Hematopoietic multipotent progenitor cell treated with erythropoietin and hydrocortisone succinate and interleukin-3 and kit ligand, for 4 days (in vitro differentiated cells): Measurements from ENCODE around the gene MYO5C.
A peak's percentile ranks its signal among the peaks of the same experiment; 100 is the strongest.

Source experiments
- DNase-seq: peaks from one replicate; pipeline ENCODE4 v3.0.0-alpha.2; 2015

The MYO5C gene

DNA sequence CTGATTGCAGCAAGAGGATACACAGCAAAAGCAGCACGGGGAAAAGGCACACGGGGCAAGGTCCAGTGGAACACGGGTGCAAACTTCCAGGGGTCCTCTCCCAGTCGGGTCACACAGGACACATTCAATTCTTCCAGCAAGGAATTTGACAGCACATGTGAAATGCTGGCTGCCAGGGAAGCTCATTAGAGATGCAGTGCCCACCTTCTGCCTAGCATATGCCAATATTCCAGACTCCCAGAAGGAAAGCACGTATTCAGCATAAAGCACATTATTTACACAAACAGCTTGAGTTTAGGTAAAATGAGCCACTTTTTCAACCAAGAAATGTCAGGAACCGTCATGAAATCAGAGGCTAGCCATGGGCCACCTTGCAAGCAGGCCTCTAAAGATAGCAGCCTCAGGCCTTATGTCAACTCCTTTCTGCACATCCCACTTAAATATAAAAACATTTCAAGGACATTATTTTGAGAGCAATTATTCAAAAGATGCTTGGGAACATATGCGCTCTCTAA, 19.3 kb downstream of the MYO5C start:
- DNase-seq: no peak

DNA sequence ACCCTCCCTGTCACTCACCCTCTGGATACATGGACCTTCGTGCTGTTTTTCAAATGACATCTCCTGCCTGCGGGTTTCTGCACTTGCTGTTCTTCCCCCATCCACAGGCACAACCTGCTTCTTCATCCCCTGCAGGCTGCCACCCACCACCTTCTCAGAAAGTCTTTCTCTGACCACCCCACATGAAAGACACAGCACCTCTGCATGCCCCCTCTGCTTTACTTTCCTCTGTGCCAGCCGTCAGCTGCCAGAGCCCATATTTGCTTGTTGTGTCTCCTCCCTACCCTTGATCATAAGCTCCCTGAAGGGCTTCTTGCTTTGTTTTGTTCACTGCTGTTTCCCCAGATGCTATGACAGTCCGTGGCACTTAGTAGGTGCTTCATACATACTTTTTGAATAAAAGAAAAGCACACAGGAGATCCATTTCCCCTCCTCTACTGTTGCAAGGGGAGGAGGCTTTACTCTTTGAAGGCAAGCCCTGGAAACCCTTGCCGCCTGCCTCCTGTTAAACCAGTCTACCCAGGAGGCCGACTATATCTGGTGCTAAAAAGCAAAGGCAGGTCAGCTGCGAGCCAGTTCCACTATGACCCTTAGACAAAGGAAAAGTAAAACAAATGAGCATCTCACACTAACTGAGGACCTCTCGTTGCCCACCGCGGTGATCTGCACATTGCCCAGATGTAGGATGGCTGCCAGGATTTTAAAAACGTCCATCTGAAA, 31.9 kb downstream of the MYO5C start:
- no peak for DNase-seq

DNA sequence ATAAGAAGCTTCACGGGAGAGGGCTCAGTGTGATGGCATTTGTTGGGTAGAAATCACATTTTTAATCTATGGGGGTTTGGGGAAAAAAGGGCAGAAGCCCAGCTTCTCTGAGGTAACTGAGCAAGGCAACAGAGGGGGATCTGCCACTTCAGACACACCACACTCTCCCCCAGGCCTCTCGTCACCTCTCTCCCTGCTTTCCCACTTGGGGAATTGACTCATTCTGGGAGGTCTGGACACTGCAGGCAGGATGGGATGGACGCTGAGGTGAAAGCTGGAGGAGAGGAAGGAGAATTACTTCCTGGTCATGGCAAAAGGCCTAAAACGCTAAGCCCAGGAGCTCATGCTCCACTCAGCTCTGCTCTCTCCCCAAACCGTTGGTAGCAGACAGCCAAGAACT, 33.2 kb downstream of the MYO5C start:
- no peak for DNase-seq

DNA sequence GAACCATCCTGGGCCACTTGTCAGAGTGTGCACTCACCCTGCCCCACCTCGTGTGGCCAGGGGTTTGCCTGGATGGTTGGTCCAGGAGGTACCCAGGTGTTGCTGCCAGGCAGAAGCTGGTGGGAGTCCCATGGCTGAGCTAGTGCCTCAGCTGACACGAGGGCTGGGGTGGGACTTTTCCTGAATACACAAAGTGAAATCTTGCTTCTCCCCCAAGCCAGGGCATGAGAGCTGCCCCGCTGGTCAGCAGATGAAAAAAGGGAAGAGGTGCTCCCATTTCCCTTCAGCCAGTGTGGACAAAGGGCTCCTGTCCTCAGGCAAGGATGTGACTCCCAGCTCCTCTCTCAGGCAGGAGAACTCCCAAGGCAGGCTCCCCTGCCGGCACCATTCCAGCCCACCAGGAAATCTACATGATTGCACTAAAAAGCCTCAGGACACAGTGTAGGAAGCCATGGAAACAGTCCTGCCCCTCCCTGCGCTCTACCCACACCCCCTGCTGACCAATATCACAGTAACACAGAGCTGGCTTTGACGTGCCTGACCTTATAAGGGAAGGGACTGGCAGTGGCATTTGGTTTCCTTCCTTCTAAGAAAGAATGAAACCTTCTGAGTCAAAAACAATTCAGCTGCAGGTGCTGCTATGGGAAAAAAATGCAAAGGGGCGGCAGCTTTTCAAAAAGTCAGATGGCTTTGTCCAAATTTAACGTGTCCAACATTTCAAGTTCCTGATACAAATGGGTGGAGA, 33.9 kb downstream of the MYO5C start:
- DNase-seq: peak; percentile 86

DNA sequence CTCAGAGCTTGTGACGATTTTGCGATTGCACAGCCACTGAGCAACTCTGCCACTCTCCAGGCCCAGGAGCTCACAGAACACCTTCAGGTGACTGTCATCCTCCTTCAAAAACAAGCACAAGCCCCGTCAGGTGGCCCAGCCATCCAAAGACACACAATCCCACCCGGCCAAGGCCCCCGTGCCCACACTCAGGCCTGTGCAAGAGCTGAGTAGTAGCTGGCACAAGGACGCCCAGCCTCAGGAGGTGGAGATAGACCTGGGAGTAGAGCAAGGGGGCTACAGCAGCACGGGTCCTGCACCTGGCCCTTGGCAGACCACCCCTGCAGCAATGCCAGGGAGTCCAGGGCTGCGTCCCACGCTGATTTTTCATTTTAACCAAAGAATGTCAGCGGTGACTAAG, 34.6 kb downstream of the MYO5C start:
- no peak for DNase-seq

DNA sequence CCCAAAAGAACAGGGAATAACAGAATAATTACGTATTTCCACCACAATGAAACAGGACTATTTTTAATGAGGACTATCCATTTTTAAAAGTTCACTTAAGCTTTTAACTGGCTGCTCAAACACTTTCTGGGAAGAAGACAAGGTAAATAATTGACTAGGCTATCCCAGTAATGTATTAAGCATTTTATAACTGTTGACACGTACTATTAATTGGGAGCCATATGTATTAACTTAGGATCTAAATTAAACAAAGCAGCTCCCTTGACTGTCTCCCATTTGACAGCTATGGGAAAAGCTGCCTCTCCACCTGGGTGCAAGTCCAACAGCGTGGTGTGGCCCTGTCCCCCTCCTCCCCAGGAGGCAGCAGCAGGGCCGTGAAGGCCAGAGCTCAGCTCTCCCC, 36.1 kb downstream of the MYO5C start:
- DNase-seq: no peak

DNA sequence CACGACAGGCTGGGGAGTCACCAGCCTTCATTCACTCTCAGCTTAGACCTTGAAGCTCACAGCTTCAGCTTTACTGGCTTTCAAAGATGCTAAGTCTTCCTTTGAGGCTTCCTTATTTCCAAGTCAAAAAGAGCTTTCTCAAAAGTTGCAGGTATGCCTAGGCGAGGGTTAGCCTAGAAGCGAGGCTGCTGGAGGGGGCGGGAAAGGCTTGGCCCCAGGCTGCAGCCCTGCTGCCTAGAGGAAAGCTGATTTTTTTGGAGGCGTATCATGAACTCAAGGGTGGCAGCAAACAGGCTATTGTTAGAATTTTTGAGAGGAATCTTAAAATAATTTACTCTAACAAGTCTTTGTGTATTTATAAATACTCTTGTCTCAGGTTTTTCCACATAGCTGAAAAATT, 37.1 kb downstream of the MYO5C start:
- DNase-seq: no peak

DNA sequence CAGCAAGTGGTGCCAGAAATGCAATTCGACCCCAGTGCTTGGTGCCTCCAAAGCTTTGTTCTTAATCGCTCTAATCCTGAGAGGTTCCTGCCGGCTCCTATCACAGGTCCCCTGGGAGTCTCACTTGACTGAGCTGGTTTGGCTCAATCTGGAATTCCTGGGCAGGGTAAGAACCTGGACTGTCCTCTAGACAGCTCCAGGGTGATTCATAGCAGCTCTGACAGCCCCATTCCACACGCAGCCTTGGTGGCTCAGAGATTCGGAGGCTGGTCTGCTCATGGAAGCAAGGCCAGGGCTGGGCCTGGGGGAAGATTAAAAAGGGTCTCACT, 37.9 kb downstream of the MYO5C start:
- DNase-seq: no peak

DNA sequence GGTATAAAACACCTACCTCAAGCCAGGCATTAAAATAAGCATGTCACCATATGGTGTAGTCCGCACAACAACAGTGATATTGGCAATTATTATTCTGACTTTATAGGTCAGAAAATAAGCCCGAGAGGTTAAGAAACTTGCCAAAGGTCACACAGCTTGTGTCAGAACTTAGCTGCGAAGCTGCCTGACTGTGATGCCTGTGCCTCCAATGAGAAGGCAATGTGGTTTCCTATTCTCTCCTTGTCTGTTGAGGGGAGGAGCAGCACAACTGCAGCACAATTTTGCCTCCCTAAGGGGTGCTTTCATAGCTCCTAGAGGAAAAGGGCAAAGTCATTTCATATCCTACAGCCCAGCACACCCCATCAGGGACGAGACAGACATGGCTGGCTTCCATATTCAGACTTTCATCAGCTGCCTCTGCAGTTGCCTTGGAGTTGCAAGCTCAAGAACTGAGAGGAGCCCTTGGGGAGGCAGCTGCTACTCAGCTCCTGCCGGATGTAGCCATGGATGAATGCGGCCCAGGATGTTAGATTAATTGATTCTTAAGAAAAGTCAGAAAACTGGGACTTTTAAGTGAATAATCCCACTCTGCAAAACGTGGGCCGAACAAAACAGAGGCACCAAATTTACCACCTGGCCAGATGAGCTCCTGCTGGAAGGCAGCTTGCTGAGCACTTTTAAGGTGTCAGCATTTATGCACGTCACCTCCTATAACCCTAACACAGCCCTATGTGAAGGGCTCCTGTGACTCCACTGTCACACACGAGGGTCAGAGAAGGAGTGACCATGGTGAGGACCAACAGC, 38.5 kb downstream of the MYO5C start:
- no peak for DNase-seq

DNA sequence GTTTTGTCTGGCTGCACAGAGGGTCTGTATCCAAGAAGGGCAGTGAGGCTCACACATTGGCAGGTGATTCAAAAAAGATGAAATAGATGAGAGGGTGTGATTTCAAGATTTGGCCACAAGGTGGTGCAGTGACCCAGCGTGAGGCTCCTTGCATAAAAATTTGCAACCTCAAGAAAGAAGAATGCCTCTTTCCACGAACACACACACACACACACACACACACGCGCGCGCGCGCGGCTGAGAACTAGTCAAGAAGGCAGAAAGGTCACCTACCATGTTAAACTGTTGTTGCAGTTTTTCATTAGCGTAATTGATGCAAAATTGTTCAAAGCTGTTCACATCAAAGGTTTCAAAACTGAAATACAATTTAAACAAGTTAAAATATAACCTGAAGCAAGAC, 39.2 kb downstream of the MYO5C start:
- peak; percentile 87 for DNase-seq

DNA sequence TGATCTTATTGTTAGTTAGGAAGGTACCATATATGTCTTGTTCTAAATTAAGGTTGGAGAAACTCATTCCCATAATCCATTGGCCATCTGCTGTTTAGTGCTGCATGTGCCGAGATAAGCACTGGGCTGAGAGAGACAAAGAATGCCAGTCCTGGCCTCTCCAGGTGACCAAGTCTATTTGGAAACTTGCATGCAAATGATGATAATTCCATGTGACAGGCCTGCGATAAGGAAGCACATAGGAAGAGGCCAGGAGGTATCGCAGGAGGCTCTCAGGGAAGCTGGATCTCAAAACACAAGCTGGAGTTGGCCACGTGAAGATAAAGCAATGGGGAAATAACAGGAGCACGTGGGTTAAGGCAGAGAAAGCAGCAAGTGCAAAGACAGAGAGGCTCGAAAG, 39.7 kb downstream of the MYO5C start:
- no peak for DNase-seq

DNA sequence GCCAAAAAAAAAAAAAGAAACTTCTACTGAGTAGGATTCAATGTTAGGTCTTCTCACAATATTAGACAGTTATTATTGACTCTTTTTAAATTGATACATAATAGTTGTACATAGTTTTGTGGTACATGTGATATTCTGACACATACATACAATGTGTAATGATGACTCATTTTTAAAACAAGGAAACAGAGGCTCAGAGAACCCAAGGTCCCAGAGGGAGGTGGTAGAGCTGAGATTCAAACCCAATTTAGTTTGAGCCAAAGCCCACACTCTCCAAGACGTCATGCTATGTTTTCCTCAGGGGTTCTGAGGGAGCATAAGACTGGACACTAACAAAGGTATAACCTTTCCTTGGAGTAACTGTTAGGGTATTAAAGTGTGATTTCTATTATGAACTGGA, 40.6 kb downstream of the MYO5C start:
- DNase-seq: no peak

DNA sequence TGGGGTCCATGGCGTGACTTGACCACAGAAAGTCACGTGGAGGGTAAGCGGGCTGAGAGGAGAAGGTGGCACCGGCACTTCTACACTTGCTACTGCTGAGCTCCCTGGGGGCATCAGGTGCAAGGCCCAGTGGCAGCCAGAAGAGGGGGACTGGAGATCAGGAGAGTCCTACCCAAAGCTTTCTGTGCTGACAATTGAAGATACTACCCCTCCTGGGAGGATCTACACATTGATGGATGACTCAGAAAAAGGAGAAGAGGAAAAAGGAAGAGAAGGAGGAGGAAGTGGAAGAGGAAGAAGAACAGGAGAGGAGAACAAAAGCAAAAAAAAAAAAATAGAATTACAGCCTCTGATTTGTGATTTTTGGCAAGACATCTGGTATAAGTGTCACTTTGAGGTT, 41.2 kb downstream of the MYO5C start:
- peak; percentile 39 for DNase-seq

DNA sequence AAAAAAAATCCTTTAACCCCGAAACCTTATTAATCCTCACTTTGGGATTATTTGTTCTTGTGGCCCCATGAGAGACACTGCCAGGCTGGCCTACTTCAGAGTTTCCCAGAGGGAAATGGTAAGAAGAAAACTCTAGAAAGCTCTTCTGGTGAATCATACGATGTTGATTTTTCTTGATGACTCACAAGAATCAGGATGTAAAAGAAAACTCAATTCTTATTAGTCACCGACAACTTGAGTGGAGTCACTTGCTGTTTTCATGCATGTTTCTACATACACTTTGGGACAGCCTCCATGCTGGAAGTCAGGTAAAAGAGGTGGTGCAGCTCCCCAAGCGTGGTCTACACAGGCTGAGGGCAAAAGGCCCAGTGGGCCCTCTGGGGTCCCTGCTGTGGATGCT, 42.8 kb downstream of the MYO5C start:
- no peak for DNase-seq

DNA sequence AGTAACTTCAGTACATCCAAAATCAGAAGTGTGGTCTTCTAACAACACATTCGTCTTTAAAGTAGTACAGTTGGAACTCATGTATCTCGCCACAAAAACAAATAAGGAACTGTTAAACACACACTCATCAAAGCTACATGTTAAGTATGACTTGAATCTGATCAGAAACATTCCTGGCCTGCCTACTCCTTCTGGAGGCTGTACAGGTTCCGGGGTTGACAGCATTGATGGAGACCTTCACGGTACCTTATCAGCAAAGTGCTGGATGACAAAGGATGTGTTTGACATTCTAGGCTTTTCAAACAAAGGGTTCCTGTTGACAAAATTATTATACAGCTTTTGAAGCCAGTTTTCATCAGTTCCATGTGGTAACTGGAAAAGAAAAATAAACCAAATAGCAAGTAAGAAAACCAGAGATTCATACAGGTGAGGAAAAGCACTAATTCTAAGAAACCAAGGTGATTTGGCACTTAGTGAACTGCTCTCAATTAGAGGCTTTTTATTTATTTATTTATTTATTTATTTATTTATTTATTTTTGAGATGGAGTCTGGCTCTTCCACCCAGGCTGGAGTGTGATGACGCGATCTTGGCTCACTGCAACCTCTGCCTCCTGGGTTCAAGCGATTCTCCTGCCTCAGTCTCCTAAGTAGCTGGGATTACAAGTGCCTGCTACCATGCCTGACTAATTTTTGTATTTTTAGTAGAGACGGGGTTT, 44.3 kb downstream of the MYO5C start:
- no peak for DNase-seq

DNA sequence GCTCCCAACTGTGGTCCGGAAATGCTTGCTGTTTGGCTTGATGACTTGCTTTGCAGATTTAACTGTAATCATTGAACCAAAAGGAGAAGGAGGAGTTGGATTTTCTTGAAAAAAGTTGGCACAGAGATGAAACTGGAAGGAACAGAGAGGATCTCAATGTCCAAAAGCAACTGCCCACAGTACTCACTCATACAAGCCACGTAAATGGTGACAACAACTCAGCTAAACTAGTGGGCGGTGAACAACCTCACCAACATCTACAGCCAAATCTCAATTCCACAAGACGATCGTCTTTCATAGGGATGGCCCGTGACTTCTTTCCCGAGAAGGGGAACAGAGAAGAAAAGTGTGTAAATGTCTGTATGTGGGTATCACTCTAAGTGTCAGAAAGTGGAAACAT, 48.1 kb downstream of the MYO5C start:
- no peak for DNase-seq

DNA sequence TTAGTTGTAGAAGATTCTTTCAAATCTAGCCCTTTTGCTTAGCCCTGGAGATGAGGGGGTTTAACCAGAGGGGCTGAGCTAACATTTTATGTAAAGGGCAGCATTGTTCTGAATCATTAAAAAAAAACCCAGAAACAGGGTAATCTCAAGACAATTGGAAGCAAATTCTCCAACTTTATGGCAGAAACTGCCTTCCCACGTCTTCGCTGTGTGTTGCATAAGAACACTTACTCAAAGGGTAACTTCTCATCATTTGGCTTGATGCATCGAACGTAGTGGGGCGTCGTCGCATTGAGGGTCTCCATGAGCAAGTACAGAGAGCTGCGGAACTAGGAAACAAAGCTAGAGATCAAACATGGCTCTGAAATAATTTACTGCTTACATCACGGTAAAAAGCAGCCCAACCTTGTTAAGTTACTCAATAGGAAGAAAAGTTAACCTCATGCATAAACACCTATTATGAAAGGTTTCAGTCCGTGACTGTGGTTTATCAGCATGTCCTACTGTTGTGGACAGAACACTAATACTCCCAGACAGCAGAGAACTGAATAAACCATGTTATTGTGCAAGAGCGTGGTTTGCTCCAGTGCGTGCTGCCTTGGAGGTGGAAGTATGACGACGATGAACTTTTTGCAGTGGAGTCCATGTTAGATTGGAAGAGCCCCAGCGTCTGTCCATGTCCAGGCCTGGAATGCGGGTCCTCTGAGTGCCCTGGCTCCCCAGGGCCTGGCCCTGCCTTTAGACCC, 48.7 kb downstream of the MYO5C start:
- peak; percentile 82 for DNase-seq

DNA sequence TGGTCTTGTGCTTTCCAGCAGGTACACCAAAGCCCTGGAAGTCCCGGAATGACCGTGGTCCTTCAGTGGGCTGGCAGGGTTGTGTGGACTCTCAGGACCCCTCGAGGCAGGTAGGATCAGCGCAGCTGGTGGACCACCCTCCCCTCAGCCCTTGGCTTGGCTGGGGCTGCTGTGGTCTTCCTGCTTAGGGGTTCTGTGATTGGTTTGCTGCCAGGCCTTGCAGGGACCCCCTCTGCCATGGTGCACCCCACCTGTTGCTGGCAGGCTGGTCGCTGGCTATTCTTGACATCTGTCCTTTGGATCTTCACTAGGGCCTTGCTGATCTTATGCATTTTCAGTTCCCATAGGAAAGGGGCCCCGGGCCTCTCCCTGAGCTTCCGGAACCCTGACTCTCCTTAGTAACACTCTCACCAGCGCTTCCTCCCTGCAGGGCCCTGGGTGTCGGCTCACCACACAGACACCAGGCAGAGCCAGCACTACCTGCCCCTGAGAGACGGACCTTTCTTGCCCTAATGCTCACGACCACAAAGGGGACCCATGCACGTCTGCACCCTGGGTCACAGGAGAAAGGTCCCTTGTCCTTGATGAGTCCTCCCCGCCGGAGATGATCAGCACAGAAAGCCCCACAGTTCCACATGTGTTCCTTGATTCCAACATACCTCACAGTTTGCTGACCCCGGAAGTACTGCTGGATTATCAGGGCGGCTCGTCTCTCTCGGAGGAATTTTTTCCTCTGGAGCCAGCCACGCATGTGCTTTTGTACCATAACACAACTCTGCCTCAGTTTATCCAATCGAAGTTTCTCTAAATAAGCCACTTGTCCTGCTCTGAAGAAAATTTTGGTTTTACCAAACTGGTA, 51.7 kb downstream of the MYO5C start:
- DNase-seq: no peak

DNA sequence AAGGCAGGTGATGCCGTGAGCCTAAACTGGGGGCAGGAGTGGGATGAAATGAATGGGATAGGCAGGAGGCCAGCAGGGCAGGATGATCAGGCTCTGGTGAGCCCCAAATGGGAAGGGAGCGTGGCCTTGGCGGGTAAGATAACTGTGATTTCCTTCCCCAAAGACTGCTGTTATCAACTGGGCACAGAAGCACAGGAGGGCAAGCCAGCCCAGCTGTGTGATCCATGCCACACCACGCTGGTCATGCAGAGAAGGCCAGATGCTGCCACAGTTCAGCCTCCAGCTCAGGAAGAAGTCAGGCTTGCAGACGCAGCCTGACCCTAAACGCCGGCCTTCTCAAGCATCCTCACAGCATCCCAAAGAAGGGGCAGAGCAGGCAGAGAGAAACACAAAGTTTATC, 52.3 kb downstream of the MYO5C start:
- peak; percentile 83 for DNase-seq

DNA sequence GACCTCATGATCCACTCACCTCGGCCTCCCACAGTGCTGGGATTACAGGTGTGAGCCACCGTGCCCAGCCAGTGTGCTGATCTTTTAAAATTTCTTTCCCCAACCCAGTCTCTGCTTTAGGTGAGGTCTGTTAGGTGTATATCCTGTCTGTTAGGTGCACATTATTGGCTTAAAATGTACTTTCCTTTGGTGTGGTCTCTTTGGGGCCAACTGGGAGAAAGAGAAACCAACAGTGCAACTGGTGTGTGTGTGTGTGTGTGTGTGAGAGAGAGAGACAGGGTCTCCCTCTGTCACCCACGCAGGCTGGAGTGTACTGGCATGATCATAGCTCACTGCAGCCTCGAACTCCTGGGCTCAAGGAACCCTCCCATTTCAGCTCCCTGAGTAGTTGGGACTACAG, 54.1 kb downstream of the MYO5C start:
- DNase-seq: no peak

DNA sequence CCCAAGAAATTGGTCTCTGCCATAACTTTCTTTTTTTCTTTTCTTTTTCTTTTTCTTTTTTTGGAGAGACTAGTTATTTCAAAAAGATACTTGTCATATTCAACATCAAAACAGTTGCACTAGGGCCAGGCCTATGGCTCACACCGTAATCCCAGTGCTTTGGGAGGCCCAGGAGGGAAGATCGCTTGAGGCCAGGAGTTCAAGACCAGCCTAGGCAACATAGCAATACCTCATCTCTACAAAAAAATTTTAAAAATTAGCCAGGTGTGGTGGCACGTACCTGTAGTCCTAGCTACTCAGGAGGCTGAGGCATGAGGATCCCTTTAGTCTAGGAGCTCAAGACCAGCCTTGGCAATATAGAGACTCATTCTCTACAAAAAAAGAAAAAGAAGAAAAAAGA, 55.4 kb downstream of the MYO5C start:
- DNase-seq: no peak
